IMR-90 (cell line): ENCODE measurements around the gene POU2AF2.

Source experiments
- BHLHE40 ChIP-seq: fragments of 150-350 bp; IDR thresholded peaks from 2 replicates; pipeline ENCODE4 v1.6.1; 2016; ENCODE audit warnings: mild to moderate bottlenecking, low read depth, low read length
- CEBPB ChIP-seq: IDR thresholded peaks from 2 replicates; pipeline ENCODE4 v1.6.1; 2012; ENCODE audit warnings: low read depth, low read length, improper control_type of control experiment
- ELK1 ChIP-seq: fragments of 150-350 bp; IDR thresholded peaks from 2 replicates; pipeline ENCODE4 v1.6.1; 2016; ENCODE audit warnings: low read depth, mild to moderate bottlenecking, low read length, moderate library complexity, borderline replicate concordance
- MAFK ChIP-seq: IDR thresholded peaks from 2 replicates; pipeline ENCODE4 v1.6.1; 2012; ENCODE audit warnings: low read depth, low read length, improper control_type of control experiment
- MXI1 ChIP-seq: IDR thresholded peaks from 2 replicates; pipeline ENCODE4 v1.6.1; 2012; ENCODE audit warnings: low read depth, mild to moderate bottlenecking, low read length, moderate library complexity, borderline replicate concordance
- NFE2L2 ChIP-seq: fragments of 150-350 bp; IDR thresholded peaks from 2 replicates; pipeline ENCODE4 v1.6.1; 2016; ENCODE audit warnings: low read depth, mild to moderate bottlenecking, low read length
- POLR2A ChIP-seq: IDR thresholded peaks from 2 replicates; pipeline ENCODE4 v1.6.1; 2012; ENCODE audit warnings: mild to moderate bottlenecking, low read depth, low read length
- RCOR1 ChIP-seq: IDR thresholded peaks from 2 replicates; pipeline ENCODE4 v1.6.1; 2012; ENCODE audit warnings: mild to moderate bottlenecking, low read length, improper control_type of control experiment; ENCODE audit not compliant: insufficient replicate concordance
- RFX5 ChIP-seq: IDR thresholded peaks from 2 replicates; pipeline ENCODE4 v1.8.0; 2012; ENCODE audit warnings: low read depth, mild to moderate bottlenecking, low read length, moderate library complexity
- SMC3 ChIP-seq: fragments of 150-350 bp; IDR thresholded peaks from 2 replicates; pipeline ENCODE4 v1.6.1; 2016; ENCODE audit warnings: low read depth, mild to moderate bottlenecking, antibody characterized with exemption, low read length, moderate library complexity
- TF ChIP-seq, protein P1 (sequence below): conservative IDR thresholded peaks from 2 replicates; pipeline ENCODE4 v1.5.1; 2012; ENCODE audit warnings: mild to moderate bottlenecking, low read depth, low read length, improper control_type of control experiment

DNA sequence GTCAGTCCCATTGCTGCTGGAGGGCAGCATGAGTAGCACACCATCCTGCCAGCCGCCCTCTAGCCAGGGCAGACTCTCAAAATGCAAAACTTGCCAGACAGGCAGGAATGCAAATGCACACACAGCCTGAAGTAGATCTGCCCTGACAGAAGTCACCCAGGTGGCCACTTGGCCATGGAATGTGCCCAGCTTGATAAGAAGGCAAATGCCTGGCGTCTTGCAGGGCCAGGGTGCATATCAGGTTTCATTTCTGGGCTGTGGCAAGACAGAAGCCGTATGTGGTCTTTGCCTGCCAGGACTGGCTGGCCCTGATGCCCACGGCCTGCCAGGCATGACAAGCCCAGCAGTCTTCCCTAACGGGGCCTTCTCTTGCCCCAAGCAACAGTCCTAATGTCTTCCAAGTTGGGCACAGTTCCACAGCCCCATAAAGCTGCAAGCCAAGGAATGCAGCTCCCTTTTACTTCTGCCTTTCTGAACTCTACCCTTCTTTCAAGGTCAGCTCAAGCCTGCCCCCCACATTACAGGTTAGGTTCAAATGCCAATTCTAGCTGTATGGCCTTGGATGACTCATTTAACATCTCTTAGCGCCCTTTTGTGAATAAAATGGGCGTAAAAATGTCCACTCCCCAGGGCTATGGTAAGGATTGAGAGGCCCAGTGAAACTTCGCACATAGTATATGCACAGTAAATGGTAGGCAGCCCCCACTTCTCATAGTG lies 82.5 kb downstream of the POU2AF2 start:
- TF ChIP-seq, protein P1, sequence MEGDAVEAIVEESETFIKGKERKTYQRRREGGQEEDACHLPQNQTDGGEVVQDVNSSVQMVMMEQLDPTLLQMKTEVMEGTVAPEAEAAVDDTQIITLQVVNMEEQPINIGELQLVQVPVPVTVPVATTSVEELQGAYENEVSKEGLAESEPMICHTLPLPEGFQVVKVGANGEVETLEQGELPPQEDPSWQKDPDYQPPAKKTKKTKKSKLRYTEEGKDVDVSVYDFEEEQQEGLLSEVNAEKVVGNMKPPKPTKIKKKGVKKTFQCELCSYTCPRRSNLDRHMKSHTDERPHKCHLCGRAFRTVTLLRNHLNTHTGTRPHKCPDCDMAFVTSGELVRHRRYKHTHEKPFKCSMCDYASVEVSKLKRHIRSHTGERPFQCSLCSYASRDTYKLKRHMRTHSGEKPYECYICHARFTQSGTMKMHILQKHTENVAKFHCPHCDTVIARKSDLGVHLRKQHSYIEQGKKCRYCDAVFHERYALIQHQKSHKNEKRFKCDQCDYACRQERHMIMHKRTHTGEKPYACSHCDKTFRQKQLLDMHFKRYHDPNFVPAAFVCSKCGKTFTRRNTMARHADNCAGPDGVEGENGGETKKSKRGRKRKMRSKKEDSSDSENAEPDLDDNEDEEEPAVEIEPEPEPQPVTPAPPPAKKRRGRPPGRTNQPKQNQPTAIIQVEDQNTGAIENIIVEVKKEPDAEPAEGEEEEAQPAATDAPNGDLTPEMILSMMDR, result no peak
- TF ChIP-seq POLR2A (no peak), NFE2L2 (no peak), RFX5 (no peak), RCOR1 (no peak), MXI1 (no peak), SMC3 (no peak), ELK1 (no peak), MAFK (no peak), CEBPB (no peak), BHLHE40 (no peak)
